Stimulated activated CD8-positive, alpha-beta memory T cell treated with anti-CD3 and anti-CD28 coated beads, Interleukin-4, amount 100 ng/mL, for 24 hours (primary cell): ENCODE data around the gene GPBAR1.
"Not testable (repeated sequence)": the region's sequence is repeated elsewhere in the genome, so short reads cannot be mapped to it uniquely, and the experiment has no call there.

Experiments
- DNase-seq: peaks from one replicate; pipeline ENCODE4 v3.0.0-alpha.2; 2020; ENCODE audit warnings: low read depth

Gene GPBAR1

GRCh38 chr2:218267259-218267658, 6.4 kb downstream of the GPBAR1 start:
- no peak for DNase-seq

GRCh38 chr2:218269900-218270720, 9.3 kb downstream of the GPBAR1 start, which contains the start of the genes AAMP and PNKD:
AAMP (minus strand) TSS chr2:218270137; CDS start chr2:218270086, 51 bp downstream.
PNKD (plus strand) TSS chr2:218270519; CDS start chr2:218270536, 17 bp downstream.
- DNase-seq = peak; percentile 99

GRCh38 chr2:218270721-218271486, 10.1 kb downstream of the GPBAR1 start:
- no peak for DNase-seq

GRCh38 chr2:218271487-218271797, 10.6 kb downstream of the GPBAR1 start:
- no peak for DNase-seq

- DNase-seq = no peak
Measured at GRCh38 chr2:218271865-218272530, 11.2 kb downstream of the GPBAR1 start.

- DNase-seq = peak; percentile 66
Measured at GRCh38 chr2:218272531-218273212, 11.9 kb downstream of the GPBAR1 start.

- not testable (repeated sequence) for DNase-seq
Measured at GRCh38 chr2:218273214-218273907, 12.5 kb downstream of the GPBAR1 start.

- no peak for DNase-seq
Measured at GRCh38 chr2:218273908-218274249, 13.1 kb downstream of the GPBAR1 start.

- DNase-seq = no peak
Measured at GRCh38 chr2:218274586-218274985, 13.8 kb downstream of the GPBAR1 start.

GRCh38 chr2:218275371-218276072, 14.7 kb downstream of the GPBAR1 start:
- DNase-seq = no peak

GRCh38 chr2:218276986-218277755, 16.4 kb downstream of the GPBAR1 start:
- DNase-seq = no peak

- DNase-seq = no peak
Measured at GRCh38 chr2:218277921-218278320, 17.1 kb downstream of the GPBAR1 start.

- no peak for DNase-seq
Measured at GRCh38 chr2:218278531-218279360, 17.9 kb downstream of the GPBAR1 start.

- no peak for DNase-seq
Measured at GRCh38 chr2:218280260-218280870, 19.6 kb downstream of the GPBAR1 start.

- DNase-seq = no peak
Measured at GRCh38 chr2:218281449-218281848, 20.6 kb downstream of the GPBAR1 start.

GRCh38 chr2:218282173-218282991, 21.6 kb downstream of the GPBAR1 start:
- DNase-seq = no peak

GRCh38 chr2:218284106-218284811, 23.4 kb downstream of the GPBAR1 start:
- peak; percentile 42 for DNase-seq
